ENCODE data around the gene SPANXD. TPM values are rescaled to one million over a fixed set of nuclear protein-coding genes. Genes with fewer than 3 reads are reported as not detected.
A peak's percentile ranks its signal among the peaks of the same experiment; 100 is the strongest.

Gene SPANXD
- total RNA-seq, 1 experiment from 2014 or later: not detected

DNA sequence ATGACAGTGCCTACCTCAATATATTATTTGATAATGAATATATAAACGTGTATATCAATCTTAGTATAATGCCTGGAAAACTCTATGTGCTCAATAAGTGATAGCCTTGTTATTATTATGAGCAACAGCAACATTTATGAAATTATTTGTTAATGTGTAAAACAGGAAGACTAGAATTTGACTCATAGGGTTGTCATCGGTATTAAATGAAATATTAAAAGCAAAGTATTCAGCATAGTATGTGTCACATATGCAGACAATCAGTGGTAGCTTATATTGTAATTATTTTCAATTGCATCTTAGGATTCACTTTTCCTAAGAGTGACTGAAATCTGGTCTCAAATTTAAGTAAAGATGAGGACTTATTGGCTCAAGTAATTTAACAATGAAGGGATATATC lies 24.6 kb downstream of the SPANXD start:
- H3K36me3 Mint-ChIP-seq (ENCODE audit: insufficient read depth, unreplicated experiment): no peaks in the 10 kb centered on the region
- no TSS peak for BruUV-seq (replicated peaks)
- no peaks in the 10 kb centered on the region for H3K9me3 Mint-ChIP-seq (ENCODE audit: unreplicated experiment)
- no peak overlapping the region for H3K4me3 Mint-ChIP-seq (ENCODE audit: unreplicated experiment)
- no peak for DNase-seq (ENCODE audit: unreplicated experiment)
- H3K27ac Mint-ChIP-seq (ENCODE audit: low read depth, unreplicated experiment): no peak overlapping the region
- CTCF ChIA-PET: interaction anchor here (1.2 kb wide), 1 partner anchor 94 kb away, joined by 3 read pairs; no protein-coding TSS in a partner anchor
- intact Hi-C loops (cut with micrococcal nuclease): no loop called here
- H3K27me3 Mint-ChIP-seq (ENCODE audit: insufficient read depth, unreplicated experiment): no peaks in the 10 kb centered on the region
- H3K4me1 Mint-ChIP-seq (ENCODE audit: insufficient read depth, unreplicated experiment): peaks cover 27% of the 10 kb centered on the region
- TF ChIP-seq, protein P1, sequence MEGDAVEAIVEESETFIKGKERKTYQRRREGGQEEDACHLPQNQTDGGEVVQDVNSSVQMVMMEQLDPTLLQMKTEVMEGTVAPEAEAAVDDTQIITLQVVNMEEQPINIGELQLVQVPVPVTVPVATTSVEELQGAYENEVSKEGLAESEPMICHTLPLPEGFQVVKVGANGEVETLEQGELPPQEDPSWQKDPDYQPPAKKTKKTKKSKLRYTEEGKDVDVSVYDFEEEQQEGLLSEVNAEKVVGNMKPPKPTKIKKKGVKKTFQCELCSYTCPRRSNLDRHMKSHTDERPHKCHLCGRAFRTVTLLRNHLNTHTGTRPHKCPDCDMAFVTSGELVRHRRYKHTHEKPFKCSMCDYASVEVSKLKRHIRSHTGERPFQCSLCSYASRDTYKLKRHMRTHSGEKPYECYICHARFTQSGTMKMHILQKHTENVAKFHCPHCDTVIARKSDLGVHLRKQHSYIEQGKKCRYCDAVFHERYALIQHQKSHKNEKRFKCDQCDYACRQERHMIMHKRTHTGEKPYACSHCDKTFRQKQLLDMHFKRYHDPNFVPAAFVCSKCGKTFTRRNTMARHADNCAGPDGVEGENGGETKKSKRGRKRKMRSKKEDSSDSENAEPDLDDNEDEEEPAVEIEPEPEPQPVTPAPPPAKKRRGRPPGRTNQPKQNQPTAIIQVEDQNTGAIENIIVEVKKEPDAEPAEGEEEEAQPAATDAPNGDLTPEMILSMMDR (IDR thresholded peaks at IDR 0.05; ENCODE audit: unreplicated experiment): no peak
- POLR2A ChIA-PET: no interaction called here

DNA sequence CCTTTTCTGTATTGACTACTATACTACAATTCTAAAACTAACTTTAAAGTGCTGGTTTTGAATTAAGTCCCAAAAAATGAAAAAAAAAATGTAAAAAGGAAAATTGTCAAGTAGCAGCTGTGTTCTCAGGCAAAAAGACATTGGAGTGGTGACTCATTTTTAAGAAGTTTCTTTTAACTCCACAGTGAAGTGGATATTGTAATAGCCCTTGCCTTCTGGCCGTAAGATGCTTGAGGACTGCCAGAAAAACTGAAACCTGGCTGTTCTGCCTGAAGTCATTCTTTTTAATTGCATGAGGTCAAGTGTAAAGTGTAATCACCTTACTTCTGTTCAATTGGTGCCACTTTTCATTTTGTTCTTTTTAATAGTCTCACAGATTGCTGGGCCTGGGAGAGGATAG lies 28.9 kb downstream of the SPANXD start:
- POLR2A ChIA-PET: interaction anchor here (0.9 kb wide), 1 partner anchor 24 kb away, joined by 3 read pairs; no protein-coding TSS in a partner anchor
- CTCF ChIA-PET: interaction anchor here (0.5 kb wide), 1 partner anchor 203 kb away, joined by 3 read pairs; no protein-coding TSS in a partner anchor

DNA sequence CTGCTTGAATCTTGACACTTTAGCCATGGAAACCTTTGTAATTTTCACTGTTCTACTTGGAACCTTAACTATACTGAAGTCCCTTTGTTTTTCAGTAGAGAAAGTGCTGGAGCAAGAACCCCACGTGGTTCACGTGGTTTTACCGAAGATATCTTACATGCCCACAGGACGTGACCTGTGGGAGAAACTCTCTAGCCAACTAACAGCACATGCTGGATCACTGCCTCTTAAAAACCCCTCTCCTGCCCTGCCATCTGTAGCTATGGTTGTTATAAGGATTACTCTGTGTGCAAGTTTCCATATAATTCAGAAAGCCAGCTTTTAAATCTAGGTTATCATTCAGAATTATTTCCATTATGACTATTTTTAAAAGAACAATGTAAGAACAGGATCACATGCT lies 30.2 kb downstream of the SPANXD start:
- Mint-ChIP-seq H3K36me3 (ENCODE audit: insufficient read depth, unreplicated experiment) (no peaks in the 10 kb centered on the region), H3K4me3 (ENCODE audit: unreplicated experiment) (no peak overlapping the region), H3K27ac (ENCODE audit: low read depth, unreplicated experiment) (no peak overlapping the region), H3K9me3 (ENCODE audit: unreplicated experiment) (no peaks in the 10 kb centered on the region), H3K4me1 (ENCODE audit: insufficient read depth, unreplicated experiment) (peaks cover 19% of the 10 kb centered on the region), H3K27me3 (ENCODE audit: insufficient read depth, unreplicated experiment) (no peaks in the 10 kb centered on the region)
- CTCF ChIA-PET: no interaction called here
- no TSS peak for BruUV-seq (replicated peaks)
- POLR2A ChIA-PET: no interaction called here
- DNase-seq (ENCODE audit: unreplicated experiment): no peak
- TF ChIP-seq, protein P1 (IDR thresholded peaks at IDR 0.05; ENCODE audit: unreplicated experiment): no peak
- intact Hi-C loops (cut with micrococcal nuclease): no loop called here

More for the DNA sequence above, 28.9 kb downstream of the SPANXD start:
- no TSS peak for BruUV-seq (replicated peaks)
- Mint-ChIP-seq H3K36me3 (ENCODE audit: insufficient read depth, unreplicated experiment) (no peaks in the 10 kb centered on the region), H3K27ac (ENCODE audit: low read depth, unreplicated experiment) (no peak overlapping the region), H3K4me1 (ENCODE audit: insufficient read depth, unreplicated experiment) (peaks cover 27% of the 10 kb centered on the region), H3K27me3 (ENCODE audit: insufficient read depth, unreplicated experiment) (no peaks in the 10 kb centered on the region), H3K9me3 (ENCODE audit: unreplicated experiment) (no peaks in the 10 kb centered on the region), H3K4me3 (ENCODE audit: unreplicated experiment) (no peak overlapping the region)
- peak; percentile 5 for DNase-seq (ENCODE audit: unreplicated experiment)
- TF ChIP-seq, protein P1 (IDR thresholded peaks at IDR 0.05; ENCODE audit: unreplicated experiment): no peak
- intact Hi-C loops (cut with micrococcal nuclease): no loop called here

DNA sequence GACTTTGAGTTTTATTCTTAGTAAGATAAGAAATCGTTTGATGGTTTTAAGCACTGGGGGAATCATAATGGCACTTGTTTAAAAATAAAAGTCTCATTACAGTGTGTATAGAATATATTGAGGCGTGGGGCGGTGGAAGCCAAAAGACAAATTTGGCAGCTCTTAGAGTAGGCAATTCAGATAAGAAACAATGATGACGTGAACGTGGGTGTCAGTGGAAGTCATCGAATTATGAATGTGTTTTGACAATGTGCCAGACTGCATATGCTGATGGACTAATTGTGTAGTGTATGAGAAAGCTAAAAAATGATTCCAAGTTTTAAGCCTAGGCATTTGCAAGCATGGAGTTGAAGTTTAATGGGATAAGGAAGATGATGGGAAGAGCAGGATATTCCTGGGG lies 35.8 kb downstream of the SPANXD start:
- H3K27me3 Mint-ChIP-seq (ENCODE audit: insufficient read depth, unreplicated experiment): no peaks in the 10 kb centered on the region
- H3K36me3 Mint-ChIP-seq (ENCODE audit: insufficient read depth, unreplicated experiment): no peaks in the 10 kb centered on the region
- TF ChIP-seq, protein P1 (IDR thresholded peaks at IDR 0.05; ENCODE audit: unreplicated experiment): no peak
- no peak overlapping the region for H3K4me3 Mint-ChIP-seq (ENCODE audit: unreplicated experiment)
- no peaks in the 10 kb centered on the region for H3K9me3 Mint-ChIP-seq (ENCODE audit: unreplicated experiment)
- H3K4me1 Mint-ChIP-seq (ENCODE audit: insufficient read depth, unreplicated experiment): no peaks in the 10 kb centered on the region
- no peak for DNase-seq (ENCODE audit: unreplicated experiment)
- no peak overlapping the region for H3K27ac Mint-ChIP-seq (ENCODE audit: low read depth, unreplicated experiment)
- ChIA-PET POLR2A (no interaction called here), CTCF (no interaction called here)
- intact Hi-C loops (cut with micrococcal nuclease): no loop called here
- no TSS peak for BruUV-seq (replicated peaks)

All from MCF 10A (cell line).